Body of pancreas (tissue), 4 donors: Measurements from ENCODE around the gene SLC15A2.

ENCODE experiments used
- POLR2A ChIP-seq, 3 donors: fragments of 450-650 bp; IDR thresholded peaks; one replicate each; pipeline ENCODE4 v1.6.1; 2016; ENCODE audit warnings: antibody characterized with exemption in 3 of 3, mild to moderate bottlenecking in 2 of 3
- TF ChIP-seq, protein P1 (sequence below), 7 experiments: fragments of 450-650 bp in 4 of 7; fragments of 200-600 bp in 3 of 7; sonication (generic) in 3 of 7; IDR thresholded peaks; one replicate each; pipeline ENCODE4 v1.5.1; 2016 to 2019; ENCODE audit warnings: antibody characterized with exemption in 7 of 7

DNA sequence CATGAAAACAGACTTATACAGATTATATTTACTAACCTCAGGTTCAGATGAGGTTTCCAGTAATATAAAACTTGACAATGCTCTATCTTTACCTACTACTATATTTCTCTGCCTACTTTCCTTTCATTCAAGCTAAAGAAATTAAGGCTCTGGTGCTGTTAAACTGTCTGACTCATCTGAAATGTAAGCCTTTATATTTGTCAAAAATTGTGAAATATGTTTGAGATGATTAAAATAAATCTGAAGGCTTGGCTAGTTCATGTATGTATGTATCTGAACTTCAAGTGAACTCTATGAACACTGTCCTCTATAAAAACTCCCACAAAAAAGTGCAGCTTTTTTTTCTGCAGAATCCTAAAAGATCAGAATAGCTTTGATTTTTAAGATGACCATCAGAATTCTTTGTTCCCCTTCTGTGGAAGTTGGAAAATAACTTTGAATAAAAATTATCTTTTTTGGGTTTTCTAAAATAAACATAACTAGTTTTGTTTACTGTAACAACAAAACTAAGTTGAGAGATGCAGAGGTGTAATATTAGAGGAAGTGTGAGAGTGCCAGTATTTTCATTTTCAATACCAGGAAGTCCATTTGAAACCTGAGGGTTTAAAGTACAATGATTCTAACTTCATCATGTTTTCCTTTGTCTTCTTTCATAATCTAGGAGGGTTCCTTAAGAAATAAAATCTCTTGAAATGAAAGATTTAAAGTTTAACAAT is 85.7 kb downstream of the SLC15A2 start:
- TF ChIP-seq, protein P1, sequence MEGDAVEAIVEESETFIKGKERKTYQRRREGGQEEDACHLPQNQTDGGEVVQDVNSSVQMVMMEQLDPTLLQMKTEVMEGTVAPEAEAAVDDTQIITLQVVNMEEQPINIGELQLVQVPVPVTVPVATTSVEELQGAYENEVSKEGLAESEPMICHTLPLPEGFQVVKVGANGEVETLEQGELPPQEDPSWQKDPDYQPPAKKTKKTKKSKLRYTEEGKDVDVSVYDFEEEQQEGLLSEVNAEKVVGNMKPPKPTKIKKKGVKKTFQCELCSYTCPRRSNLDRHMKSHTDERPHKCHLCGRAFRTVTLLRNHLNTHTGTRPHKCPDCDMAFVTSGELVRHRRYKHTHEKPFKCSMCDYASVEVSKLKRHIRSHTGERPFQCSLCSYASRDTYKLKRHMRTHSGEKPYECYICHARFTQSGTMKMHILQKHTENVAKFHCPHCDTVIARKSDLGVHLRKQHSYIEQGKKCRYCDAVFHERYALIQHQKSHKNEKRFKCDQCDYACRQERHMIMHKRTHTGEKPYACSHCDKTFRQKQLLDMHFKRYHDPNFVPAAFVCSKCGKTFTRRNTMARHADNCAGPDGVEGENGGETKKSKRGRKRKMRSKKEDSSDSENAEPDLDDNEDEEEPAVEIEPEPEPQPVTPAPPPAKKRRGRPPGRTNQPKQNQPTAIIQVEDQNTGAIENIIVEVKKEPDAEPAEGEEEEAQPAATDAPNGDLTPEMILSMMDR (IDR thresholded peaks at IDR 0.05), result no peak
- TF ChIP-seq POLR2A (IDR thresholded peaks at IDR 0.05), result no peak
